ENCODE results near the gene GJE1.

Gene GJE1

DNA sequence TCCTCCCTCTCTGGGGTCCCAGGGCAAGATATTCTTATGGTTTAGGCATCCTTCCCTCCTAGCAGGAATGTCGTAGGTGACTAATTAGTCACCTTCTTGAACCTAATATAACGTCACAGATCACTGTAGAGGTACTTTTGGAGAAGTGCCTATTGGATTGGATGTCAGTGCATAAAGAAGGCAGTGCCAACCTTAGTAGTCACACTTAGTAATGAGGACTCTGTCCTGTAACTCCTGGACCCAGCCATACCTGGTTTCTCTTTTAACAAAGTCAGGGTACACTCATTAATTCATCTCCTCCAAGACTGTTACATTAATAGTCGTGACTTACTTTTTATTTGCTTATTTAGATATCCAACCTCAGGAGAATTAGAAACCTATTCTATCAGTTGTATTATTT is 34.3 kb downstream of the GJE1 start:
- DNase-seq = no peak

DNA sequence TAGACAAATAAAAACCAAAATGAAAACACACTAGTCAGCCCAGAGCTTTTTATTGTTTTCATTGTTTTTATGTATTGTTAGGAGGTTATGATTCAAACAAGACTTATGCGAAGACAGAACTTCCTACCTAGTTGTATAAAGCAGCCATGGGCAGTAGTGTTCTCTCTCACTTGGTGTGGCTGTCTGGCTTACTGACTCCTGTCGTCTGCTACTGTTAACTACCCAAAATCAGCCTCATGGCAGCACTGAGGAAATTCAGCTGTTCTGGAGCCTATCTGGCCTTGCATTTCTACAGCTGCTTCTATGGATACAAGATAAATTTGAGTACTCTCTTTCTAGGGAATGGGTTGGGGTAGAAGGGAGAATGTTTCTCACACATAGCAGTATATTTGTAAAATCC is 34.8 kb downstream of the GJE1 start:
- DNase-seq = no peak

DNA sequence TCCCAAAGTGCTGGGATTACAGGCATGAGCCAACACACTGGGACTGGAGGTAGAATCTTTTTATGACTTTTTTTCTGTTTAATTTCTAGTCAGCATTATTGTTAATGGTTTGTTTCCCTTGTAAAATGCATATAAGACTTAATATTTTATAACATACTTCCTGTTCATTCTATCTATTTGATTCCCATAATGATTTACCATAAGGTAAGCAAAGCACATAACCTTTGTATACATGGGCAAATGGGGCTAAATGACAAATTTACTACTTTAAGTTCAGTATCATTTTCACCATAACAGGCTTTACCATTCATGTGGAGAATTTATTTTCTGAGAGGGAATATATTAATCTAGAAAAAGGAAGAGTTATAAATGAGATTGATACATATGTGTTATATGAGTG is 38.6 kb downstream of the GJE1 start:
- no peak for DNase-seq

- no peak for DNase-seq
Observed at GRCh38 chr6:142172758-142173157, 40.0 kb downstream of the GJE1 start.

DNA sequence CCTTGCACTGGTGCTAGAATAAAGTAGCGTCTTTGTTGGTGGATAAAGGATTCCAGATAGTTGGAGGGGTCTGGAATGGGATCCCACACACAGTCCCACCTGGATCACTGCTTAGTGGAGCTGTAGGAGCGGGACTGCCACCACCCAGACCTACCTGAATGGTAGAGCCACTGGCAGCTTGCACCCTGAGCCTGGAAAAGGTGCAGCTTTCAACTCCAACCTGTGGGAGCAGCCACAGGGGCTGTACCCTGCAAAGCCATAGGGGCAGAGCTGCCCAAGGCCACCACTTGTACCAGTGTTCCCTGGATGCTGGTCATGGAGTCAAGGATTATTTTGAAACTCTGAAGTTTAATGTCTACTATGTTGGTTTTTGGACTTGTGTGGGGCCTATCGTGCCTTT is 41.3 kb downstream of the GJE1 start:
- DNase-seq = no peak

- DNase-seq = no peak
Observed at GRCh38 chr6:142174703-142175102, 42.0 kb downstream of the GJE1 start.

GRCh38 chr6:142178129-142178528 is 45.4 kb downstream of the GJE1 start:
- no peak for DNase-seq

DNA sequence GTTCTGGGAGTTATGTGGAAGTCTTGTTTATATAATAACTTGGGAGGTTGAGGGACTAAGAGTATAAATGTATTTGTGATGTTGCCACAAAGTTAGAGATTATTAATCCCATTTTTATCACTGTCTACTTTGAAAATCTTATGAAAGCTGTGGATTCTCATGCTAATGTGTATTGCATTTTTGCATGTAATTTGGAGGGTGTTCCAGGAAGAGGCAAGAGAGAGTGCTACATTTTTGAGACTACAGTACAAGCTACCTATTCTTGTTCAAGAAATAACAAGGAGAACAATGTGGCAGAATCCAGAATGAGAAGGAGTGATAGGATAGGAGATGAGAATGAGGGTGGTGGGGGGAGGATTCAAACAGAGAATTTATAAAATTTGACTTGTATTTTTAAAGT is 49.3 kb downstream of the GJE1 start:
- no peak for DNase-seq

- no peak for DNase-seq
Observed at GRCh38 chr6:142183351-142183750, 50.6 kb downstream of the GJE1 start.

DNA sequence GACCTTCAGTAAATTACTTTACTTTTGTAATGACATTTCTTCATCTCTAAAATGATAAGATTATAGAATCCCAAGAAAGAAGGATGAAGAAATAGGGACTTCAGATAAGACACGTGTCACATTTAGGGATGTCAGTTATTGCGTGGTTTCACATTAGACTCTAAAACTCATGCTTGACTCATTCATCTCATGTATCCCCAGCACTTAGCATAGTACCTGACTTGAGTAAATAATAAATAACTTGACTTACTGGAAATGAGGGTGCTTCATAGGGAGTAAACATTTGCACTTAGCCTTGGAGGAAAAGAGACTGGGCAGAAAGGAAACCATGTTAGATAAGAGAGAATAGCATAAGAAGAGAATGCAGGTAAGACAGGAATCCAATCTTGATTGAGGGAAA is 51.6 kb downstream of the GJE1 start:
- DNase-seq = no peak

Measured in NCI-H2171 treated with DMSO at 0.1 percent for 48 hours (cell line).